ACHN (cell line): ENCODE measurements around the gene KRT76.

ENCODE experiments used
- DNase-seq: peaks from one replicate; pipeline ENCODE4 v3.0.0-alpha.2; 2015
- in situ Hi-C: cut with HindIII; loops from 2 replicates; pipeline ENCODE4 v1.10.0; 2017; ENCODE audit warnings: low sequenced_read_pairs, low pct_ligation_motif_present, low pct_unique_long_range_greater_than_20kb

The KRT76 gene

DNA sequence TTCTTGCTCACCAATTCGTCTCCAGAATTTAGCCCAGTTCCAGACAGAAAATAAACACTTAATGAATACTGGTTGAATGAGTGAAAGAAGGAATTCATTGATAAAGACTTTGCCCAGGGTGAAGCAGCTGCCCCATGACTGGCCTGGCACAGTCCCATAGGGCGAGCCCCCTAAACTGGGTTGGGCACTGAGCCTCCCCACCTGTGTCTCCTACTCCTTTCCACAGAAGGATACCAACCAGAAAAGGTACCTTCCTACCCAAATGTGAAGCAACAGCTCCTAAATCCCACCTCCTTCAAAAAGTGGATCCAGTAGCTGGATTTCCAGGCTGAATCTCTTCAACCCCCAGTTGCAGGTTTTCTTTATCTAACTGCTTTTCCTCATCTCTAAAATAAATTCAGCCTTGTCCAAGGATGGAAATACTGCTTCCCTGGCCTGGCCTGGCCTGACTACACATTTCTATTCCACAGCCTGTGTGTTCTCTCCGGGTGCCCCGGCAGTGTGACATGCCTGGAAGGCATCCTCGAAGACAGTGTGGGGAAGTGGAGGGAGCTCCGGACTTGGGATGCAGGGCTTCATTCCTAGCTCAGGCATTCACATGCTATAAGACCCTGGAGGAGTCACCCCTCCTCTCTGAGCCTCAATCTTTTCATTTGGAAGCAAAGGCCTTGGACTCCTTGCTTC, 11.2 kb upstream of the KRT76 start:
- in situ Hi-C loops: no loop called here
- no peak for DNase-seq

DNA sequence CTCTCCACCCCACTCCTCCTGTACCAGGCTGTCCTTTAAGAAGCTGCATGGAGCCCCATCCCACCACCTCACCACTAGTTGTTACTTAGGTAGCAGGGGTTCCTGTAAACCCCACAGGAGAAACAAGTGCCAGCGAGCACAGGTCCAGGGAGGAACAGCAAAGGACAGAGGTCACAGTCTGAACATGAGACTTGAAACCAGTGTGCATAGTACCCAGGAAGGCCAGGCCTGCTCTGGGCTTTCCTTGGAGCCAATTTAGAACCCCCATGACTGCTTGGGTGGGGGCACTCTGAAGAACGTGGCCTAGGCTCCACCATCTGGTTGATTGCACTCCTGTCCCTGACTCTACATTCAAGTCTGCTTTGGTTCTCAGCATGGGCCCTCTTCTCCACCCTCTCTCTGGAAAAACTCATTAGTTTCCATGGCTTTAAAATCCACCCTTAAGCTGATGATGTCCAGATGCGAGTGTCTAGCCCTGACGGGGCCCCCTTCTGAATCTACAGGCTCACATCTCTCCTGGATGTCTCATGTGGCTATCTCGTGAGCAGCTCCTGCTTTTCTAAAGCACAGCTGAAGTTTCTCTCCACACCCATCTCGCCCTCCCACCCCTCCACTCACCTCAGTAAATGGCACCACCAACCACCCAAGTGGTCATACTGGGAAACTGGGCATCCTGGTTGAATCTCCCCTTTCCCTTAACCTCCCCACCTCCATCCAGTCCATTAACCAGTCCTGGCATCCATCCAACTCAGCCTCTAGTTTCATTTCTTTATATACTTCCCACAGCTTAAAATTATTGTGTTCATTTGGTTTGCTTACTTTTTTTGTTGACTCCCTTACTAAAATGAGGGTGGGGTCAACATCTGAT, 10.4 kb upstream of the KRT76 start:
- DNase-seq: no peak
- in situ Hi-C loops: no loop called here

DNA sequence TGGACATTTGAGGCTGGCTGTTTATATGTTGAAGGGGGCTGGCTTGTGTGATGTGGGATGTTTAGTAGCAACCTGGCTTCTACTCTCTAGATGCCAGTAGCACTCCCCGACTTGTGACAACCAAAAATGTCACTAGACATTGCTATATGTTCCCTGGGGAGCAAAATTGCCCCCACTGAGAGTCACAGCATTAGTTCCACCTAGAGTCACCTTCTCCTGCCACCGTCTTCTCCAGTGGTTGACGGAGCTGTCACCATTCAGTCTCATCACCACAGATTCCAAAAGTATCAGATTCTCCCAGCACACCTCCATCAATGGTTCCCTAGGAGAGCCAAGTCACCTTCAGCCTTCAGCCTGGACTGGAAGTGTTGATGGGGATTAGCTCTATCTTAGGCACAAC, 7.8 kb upstream of the KRT76 start:
- in situ Hi-C loops: no loop called here
- no peak for DNase-seq

DNA sequence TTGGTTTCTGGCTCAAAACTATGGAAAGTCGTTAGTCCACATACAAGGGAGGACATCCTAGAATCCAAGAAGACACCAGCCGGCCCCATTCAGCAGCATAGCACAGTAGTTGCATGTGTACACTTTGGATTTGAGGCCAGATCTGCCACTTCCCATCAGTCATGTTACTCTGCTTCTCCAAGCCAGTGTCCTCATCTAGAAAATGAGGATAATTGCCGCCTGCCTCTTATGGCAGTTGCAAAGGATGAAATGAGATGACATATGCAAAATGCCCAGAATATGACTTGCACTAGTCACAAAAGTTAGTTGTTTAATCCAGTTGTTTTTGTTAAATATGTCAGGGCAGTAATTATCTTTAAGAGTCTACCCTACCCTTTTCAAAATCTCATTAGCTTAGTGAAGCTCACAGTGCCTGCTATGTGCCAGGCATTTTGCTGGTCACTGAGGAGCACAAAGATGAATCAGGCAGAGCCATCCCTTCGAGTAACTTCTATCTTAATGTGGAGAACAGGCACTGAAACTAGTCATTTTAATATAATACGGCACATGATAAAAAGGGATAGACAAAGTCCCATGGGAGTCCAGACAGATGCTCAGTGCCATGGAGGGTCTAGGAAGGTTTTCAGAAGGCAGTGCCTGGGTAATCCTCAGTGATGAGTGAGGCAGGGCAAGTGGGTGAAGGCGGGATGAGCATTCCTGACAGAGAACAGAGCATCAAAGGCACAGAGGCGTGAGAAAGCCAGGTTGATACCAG, 6.6 kb upstream of the KRT76 start:
- no peak for DNase-seq
- in situ Hi-C loops: no loop called here

DNA sequence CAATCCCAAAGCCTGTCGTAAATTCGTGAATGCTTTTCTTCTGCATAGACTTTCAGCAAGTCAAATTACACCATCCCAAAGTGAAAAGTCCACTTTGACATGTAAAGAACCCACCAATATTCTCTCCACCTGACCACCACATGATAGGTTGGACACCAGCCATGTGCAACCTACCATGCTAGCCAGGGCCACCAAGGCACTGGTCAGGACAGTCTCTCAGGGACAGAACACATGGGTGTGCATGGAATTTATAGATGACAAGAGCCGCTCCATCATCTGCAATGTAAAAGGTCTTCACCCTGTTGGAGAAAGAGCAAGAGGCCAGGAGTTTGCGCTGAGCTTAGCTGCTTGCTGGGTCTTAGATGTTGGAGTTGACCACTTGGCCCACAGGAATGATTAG, 5.4 kb upstream of the KRT76 start:
- in situ Hi-C loops: no loop called here
- no peak for DNase-seq

DNA sequence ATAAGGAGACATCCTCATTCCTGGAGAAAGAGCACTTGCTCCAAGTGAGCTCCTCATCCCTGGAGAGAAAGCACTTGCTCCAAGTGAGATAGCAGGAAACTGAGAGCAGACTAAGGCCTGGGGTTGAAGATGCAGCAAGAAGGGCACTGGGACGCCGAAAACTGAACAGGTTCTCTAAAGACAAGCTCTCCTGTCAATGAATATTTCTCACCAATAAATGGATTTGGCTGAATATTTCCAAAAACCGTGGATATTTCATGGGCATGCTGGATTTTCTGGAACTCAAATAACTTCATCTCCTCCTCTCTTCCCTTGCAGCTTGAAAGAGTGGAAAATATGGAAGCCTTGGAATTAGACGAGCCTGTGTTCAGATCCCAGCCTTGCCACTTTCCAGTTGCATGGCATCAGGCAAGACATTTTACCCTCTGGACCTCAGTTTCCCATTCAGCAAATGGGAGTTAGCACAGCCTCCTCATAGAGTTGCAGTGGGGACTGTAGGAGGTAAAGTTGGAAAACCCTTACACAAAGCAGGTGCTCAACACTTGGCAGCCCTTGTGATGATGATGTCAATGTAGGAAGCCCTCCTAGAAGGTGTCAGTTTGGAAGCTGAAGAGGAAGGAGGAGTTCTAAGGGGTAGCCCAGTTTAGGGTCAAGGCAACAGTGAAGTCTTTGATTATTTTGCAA, 4.4 kb upstream of the KRT76 start:
- DNase-seq: no peak
- in situ Hi-C loops: no loop called here

DNA sequence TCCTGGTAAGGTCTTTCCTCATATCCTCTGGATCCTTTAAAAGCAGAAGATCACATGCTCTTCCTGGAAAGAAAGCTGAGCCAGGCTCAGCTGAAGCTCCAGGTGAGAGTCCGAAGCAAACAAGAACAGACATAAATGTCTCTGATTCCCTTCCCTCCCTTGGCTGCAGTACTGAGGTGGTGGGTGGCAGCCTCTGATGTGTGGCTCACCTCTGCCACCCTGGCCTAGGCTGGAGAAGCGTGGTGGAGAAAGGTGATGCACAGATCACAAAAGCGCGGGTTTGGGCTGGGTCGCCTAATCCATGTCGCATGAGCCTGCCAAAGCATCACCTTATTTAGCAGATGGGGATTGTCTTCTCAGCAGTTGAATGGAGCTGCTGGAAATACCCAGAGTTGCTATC, 2.8 kb upstream of the KRT76 start:
- in situ Hi-C loops: no loop called here
- DNase-seq: no peak

DNA sequence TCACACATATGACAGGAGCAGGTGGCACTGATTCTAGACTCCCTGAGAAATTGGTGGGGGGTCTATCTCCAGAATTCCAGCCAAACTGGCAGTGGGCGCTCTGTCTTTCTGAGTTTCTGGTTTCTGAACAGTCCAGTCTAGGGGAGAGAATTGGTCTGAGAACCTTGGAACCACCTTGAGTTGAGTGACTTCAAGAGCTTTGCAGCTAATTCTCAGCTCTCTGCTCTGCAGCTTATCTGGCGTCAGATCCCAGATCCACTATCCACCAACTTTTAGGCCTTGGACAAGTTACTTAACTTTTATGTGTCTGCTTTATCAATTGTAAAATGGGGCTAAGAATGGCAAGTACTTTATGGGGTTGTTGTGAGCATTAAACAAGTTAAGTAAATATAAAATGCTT, 1.7 kb upstream of the KRT76 start:
- DNase-seq: no peak
- in situ Hi-C loops: no loop called here

DNA sequence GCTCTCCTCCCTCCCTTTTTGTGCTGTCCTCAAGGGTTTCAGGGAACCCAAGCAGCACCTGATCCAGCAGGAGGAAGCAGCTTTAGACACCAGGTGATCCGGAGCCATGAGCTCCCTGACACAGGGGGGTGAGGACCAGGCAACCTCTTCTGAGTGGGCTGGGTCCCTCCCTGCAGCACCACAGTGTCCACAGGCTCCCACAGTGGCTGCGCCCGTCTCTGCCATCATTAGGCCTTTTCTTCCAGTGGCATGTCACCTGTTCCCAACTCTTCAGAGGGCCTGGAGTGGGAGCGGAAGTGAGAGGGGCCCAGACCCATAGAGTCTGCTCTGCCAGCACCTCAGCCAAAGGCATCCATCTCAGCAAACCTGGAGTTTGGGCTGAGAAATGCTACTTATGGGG, 421 bp upstream of the KRT76 start:
- no peak for DNase-seq
- in situ Hi-C loops: no loop called here

DNA sequence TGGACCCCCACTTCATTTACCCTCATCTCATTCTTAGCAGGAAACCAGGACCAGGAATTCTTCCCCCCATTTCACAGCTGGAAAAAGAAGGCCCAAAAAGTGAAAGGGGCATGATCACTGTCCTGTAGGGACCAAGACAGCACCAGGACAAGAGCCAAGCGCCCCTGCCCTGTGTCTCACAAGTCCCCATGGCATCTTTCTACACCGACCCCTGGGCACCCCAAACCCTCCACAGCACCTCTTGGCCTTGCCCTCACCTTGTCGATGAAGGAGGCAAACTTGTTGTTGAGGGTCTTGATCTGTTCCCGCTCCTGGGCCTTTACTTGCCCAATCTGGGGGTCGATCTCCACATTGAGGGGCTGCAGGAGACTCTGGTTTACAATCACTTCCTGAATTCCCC, 710 bp downstream of the KRT76 start:
- in situ Hi-C loops: no loop called here
- DNase-seq: no peak

DNA sequence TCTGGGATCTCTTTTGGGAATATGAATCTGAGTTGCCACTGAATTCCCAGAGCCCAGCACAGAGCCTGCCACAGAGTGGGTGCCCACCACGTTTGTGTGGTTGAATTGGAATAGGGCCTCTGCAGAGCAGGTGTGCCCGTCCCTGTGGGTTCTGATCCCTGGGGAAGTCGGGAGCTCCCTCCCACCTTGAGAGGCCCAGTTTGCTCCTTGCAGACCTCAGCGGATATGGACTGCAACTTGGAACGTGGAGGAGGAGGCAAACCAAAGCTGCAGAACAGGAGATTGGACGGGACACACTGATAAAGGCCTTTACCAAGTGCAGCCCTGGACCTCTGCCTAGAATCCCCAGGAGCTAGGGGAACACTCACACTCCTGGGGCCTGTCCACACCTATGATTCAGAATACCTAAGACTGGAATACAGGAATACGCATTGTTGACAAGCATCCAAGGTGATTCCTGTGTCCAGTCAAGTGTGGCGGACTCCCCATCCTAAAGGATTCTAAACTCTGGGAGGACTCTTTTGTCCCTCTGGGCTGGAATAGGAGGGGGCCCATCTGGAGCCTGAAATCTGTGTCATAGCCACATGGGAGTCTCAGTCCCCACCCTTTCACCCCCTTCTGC, 2.4 kb downstream of the KRT76 start:
- no peak for DNase-seq
- in situ Hi-C loops: no loop called here

DNA sequence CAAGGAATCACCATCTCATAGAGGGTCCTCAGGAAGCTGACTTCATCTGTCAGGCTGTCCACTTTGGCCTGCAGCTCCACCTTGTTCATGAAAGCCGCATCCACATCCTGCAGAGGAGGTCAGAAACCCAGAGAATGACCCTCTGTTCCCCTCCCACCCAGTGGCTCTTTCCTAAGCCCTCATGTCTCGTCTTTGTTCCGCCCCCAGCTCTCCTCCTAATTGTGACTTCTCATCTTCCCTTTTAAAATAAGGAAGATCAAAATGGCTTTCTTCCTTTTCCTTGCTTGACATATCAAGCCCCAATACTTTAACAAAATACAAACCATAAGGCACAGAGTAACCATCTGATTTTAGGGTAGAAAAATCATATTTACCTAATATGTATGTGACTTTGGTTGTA, 4.4 kb downstream of the KRT76 start:
- no peak for DNase-seq
- in situ Hi-C loops: no loop called here

DNA sequence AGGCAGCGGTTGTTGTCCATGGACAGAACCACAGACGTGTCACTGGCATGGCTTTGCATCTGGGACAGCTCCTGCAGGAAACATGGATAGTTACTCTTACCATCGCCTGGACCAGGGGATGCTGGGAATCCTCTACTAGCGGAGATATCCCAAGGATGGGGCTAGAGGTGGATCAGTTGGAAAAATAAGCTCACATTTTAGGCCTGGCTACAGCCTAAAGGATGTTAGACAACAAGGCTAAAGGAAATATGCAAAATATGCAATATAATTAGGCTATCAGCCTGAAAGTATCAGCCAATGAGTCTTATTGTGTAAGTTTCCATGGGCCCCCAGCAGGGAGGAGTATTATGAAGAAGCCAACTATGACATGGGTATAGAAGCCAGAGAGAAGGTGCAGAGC, 5.0 kb downstream of the KRT76 start:
- in situ Hi-C loops: no loop called here
- DNase-seq: no peak

DNA sequence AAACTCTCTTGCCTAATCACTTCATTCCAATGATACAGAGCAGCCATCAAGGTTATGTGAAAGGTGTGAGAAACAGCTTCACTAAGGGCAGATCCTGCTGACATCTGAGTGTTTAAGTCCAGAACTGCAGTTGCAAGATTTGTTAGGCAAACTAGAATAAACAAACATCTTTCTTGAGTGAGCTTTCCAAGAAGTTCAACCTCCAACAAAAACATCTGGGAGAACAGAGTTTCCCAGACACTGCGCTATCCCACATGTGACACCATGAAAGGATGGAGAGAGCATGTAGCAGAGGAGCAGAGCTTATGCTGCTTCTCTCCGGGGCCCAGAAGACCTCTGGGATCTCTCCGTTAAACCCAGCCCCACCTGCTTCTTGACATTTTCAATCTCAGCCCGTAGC, 5.6 kb downstream of the KRT76 start:
- in situ Hi-C loops: no loop called here

DNA sequence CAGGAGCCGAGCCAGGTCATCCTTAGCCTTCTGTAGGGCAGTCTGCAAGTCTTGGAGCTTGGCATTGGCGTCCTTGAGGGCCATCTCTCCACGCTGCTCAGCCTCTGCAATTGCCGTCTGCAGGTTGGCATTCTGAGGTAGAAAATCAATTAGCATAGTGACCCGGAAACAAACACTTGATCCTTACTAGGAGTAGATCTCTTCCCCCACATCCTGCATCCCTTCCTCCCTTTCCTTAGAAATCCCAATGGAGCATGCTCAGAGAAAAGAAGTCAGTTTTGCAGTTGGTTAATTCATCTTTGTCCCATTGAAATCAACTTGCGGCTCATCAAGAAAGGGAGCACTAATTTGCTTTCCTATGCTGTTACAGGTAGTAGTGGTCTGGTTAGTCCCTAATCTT, 6.1 kb downstream of the KRT76 start:
- in situ Hi-C loops: no loop called here
- no peak for DNase-seq

More for the DNA sequence above, 5.6 kb downstream of the KRT76 start:
- no peak for DNase-seq

DNA sequence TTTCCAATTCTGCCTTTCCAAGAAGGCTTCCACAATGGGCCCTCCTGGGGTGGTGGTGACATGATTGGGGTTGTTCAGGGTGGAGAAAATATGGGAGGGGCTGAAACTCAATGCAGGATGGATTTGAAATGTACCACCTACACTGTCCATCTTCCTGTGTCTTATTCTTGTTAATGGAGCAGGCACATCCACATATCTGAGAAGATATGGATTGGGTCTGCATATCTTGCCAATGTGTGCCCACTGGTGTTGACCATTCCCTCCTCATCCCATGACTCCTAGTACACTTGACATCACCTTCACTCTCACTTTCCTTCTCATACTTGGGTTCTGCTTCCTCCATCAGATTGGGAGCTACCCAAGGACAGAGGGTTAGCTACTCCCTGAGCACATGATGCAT, 7.2 kb downstream of the KRT76 start:
- in situ Hi-C loops: no loop called here
- DNase-seq: no peak

DNA sequence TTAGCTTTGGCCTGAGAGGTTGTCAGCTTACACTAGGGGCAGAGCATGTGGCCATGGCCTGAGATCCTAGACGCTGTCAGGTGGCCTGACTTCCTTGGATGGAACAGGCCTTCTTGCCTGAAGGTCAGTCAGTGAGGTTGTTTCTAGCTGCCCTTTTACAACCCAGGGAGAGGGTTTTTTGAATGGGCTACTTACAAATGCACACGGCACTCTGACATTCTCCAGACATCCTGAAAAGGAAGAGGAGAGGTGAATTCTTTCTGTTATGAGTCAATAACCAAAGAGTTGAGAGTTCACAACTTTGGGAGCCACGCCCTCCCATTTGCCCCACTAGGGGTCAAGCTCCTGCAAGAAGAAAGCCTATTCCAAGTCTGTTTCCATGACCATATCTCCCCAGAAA, 7.8 kb downstream of the KRT76 start:
- in situ Hi-C loops: no loop called here
- DNase-seq: no peak

DNA sequence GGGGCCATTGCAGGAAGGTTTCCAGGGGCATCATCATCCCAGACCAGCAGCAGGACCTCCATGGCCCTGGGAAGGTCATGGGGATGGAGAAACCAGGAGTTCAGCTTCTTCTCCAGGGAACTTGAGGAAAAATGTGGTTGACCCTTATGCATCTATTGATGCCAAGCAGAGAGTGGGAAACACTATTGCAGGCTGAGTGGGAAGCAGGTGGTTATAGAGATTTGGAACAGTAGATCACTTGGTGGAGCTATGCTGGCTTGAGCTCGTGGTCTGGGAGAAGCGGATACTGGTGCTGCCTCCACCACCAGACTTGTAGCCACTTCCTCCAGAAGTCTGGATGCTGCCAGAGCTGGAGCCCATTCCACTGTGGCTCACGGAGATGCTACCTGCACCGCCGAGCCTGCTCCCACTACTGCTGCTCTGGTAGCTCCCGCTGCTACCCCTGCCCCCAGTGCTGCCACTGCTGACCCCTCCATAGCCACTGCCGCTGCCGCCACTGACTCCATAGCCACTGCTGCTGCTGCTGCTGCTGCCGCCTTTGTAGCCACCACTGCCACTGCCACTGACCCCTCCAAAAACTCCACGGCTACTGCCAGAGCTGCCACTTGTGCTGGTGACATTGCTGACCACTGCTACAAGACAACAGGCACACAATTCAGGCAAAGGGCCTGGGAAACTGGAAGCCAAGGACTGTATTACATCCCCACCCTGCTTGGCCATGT, 8.5 kb downstream of the KRT76 start:
- in situ Hi-C loops: no loop called here
- DNase-seq: no peak
